ENCODE measurements around the gene WDFY4.

The WDFY4 gene

DNA sequence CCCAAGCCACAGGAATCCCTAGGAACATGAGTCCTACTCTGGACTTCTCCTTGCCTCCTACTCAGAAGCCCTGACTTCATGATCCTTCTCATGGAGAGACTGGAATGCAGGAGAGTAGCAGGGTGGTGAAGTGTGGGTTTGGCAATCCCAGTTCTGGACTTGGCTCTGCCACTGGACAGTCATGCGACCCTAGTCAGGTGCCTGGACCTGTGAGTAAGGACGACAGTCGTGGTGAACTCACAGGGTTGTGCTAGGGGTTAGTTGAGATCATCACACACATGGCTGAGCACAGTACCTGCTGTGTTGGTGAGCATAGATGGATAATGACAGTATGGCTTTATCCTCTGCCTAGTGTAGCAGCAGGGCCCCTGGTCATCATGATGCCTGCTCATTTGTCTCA, 137.0 kb downstream of the WDFY4 start:
- TF ChIP-seq IKZF3 (tag by site-specific recombination; IDR thresholded peaks at IDR 0.05) (no peak), OSR2 (tag by site-specific recombination; IDR thresholded peaks at IDR 0.05) (no peak), ZNF677 (tag by site-specific recombination; IDR thresholded peaks at IDR 0.05) (no peak), PRDM1 (tag by site-specific recombination; IDR thresholded peaks at IDR 0.05) (no peak), ZNF654 (tag by site-specific recombination; IDR thresholded peaks at IDR 0.05; ENCODE audit: low read depth) (no peak), ZNF664 (tag by site-specific recombination; IDR thresholded peaks at IDR 0.05) (no peak), ZNF621 (tag by site-specific recombination; IDR thresholded peaks at IDR 0.05) (no peak), ZNF561 (tag by site-specific recombination; IDR thresholded peaks at IDR 0.05; ENCODE audit: borderline replicate concordance) (no peak), ZNF843 (tag by site-specific recombination; IDR thresholded peaks at IDR 0.05) (no peak), ZNF692 (tag by site-specific recombination; IDR thresholded peaks at IDR 0.05) (no peak), ZNF350 (tag by site-specific recombination; IDR thresholded peaks at IDR 0.05) (no peak), ZNF549 (tag by site-specific recombination; IDR thresholded peaks at IDR 0.05) (no peak), ZNF501 (tag by site-specific recombination; IDR thresholded peaks at IDR 0.05) (no peak)
- TF ChIP-seq, protein P1, sequence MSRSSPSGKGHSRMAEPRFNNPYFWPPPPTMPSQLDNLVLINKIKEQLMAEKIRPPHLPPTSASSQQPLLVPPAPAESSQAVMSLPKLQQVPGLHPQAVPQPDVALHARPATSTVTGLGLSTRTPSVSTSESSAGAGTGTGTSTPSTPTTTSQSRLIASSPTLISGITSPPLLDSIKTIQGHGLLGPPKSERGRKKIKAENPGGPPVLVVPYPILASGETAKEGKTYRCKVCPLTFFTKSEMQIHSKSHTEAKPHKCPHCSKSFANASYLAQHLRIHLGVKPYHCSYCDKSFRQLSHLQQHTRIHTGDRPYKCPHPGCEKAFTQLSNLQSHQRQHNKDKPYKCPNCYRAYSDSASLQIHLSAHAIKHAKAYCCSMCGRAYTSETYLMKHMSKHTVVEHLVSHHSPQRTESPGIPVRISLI (tag by site-specific recombination; IDR thresholded peaks at IDR 0.05) = no peak
- Histone ChIP-seq H3K4me1 (ENCODE audit: control insufficient read depth, insufficient read depth, low read length) (no peaks in the 10 kb centered on the region), H3K4me3 (ENCODE audit: low read depth, low read length) (no peak overlapping the region), H3K9me3 (ENCODE audit: control insufficient read depth, insufficient read depth, low read depth, low read length) (no peaks in the 10 kb centered on the region), H3K27ac (ENCODE audit: extremely low read depth, low read depth, low read length) (no peak overlapping the region), H3K36me3 (ENCODE audit: control insufficient read depth in 2 of 2, insufficient read depth in 1 of 2, low read length in 2 of 2) (no peaks in the 10 kb centered on the region)
- CTCF ChIA-PET = no interaction called here
- POLR2A ChIA-PET = no interaction called here

DNA sequence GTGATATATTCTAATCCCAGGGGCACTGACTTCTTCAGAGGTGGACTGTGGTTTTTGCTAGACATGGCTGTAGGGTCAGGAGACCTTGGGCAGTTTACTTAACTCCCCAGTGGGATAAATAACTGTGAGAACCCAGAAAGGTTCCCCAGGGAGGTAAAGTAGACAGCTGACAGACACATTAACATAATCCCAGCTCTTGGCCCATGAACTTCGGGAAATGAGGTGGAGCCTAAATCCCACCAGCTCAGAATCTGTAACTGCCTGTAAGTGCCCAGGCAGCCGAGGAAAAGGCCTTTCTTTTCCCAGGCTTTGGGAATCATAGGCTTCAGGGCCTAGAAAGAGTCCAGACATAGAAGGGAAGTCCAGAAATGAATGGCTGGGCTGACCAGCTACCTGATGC, 149.0 kb downstream of the WDFY4 start:
- CTCF ChIA-PET = interaction anchor here (0.7 kb wide), 1 partner anchor 335 kb away, joined by 4 read pairs; no protein-coding TSS in a partner anchor
- POLR2A ChIA-PET = no interaction called here
- TF ChIP-seq ZNF518A (tag by site-specific recombination; conservative IDR thresholded peaks at IDR 0.05; ENCODE audit: low read depth) (no peak), ZNF600 (tag by site-specific recombination; IDR thresholded peaks at IDR 0.05) (no peak), ZNF23 (tag by site-specific recombination; IDR thresholded peaks at IDR 0.05; ENCODE audit: borderline replicate concordance) (no peak), ZXDB (tag by site-specific recombination; IDR thresholded peaks at IDR 0.05) (no peak), WT1 (tag by site-specific recombination; IDR thresholded peaks at IDR 0.05) (no peak), KLF10 (tag by site-specific recombination; IDR thresholded peaks at IDR 0.05) (no peak), ZNF354C (tag by site-specific recombination; IDR thresholded peaks at IDR 0.05; ENCODE audit: borderline replicate concordance, low read depth) (no peak), ZNF621 (tag by site-specific recombination; IDR thresholded peaks at IDR 0.05) (no peak)
- TF ChIP-seq, protein P2, sequence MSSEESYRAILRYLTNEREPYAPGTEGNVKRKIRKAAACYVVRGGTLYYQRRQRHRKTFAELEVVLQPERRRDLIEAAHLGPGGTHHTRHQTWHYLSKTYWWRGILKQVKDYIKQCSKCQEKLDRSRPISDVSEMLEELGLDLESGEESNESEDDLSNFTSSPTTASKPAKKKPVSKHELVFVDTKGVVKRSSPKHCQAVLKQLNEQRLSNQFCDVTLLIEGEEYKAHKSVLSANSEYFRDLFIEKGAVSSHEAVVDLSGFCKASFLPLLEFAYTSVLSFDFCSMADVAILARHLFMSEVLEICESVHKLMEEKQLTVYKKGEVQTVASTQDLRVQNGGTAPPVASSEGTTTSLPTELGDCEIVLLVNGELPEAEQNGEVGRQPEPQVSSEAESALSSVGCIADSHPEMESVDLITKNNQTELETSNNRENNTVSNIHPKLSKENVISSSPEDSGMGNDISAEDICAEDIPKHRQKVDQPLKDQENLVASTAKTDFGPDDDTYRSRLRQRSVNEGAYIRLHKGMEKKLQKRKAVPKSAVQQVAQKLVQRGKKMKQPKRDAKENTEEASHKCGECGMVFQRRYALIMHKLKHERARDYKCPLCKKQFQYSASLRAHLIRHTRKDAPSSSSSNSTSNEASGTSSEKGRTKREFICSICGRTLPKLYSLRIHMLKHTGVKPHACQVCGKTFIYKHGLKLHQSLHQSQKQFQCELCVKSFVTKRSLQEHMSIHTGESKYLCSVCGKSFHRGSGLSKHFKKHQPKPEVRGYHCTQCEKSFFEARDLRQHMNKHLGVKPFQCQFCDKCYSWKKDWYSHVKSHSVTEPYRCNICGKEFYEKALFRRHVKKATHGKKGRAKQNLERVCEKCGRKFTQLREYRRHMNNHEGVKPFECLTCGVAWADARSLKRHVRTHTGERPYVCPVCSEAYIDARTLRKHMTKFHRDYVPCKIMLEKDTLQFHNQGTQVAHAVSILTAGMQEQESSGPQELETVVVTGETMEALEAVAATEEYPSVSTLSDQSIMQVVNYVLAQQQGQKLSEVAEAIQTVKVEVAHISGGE (tag by site-specific recombination; conservative IDR thresholded peaks at IDR 0.05; ENCODE audit: low read depth) = no peak
- no peaks in the 10 kb centered on the region for H3K4me1 ChIP-seq (ENCODE audit: control insufficient read depth, insufficient read depth, low read length)
- H3K9me3 ChIP-seq (ENCODE audit: control insufficient read depth, insufficient read depth, low read depth, low read length) = no peaks in the 10 kb centered on the region
- H3K4me3 ChIP-seq (ENCODE audit: low read depth, low read length) = no peak overlapping the region
- H3K36me3 ChIP-seq (ENCODE audit: control insufficient read depth in 2 of 2, insufficient read depth in 1 of 2, low read length in 2 of 2) = no peaks in the 10 kb centered on the region
- no peak overlapping the region for H3K27ac ChIP-seq (ENCODE audit: extremely low read depth, low read depth, low read length)

Measured in HEK293 (cell line).